Fibroblast of upper back skin (primary cell): ENCODE measurements around the gene CAVIN2.

ENCODE experiments used
- DNase-seq: peaks from one replicate; pipeline ENCODE4 v3.0.0-alpha.2; 2013

Gene CAVIN2, protein sequence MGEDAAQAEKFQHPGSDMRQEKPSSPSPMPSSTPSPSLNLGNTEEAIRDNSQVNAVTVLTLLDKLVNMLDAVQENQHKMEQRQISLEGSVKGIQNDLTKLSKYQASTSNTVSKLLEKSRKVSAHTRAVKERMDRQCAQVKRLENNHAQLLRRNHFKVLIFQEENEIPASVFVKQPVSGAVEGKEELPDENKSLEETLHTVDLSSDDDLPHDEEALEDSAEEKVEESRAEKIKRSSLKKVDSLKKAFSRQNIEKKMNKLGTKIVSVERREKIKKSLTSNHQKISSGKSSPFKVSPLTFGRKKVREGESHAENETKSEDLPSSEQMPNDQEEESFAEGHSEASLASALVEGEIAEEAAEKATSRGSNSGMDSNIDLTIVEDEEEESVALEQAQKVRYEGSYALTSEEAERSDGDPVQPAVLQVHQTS

DNA sequence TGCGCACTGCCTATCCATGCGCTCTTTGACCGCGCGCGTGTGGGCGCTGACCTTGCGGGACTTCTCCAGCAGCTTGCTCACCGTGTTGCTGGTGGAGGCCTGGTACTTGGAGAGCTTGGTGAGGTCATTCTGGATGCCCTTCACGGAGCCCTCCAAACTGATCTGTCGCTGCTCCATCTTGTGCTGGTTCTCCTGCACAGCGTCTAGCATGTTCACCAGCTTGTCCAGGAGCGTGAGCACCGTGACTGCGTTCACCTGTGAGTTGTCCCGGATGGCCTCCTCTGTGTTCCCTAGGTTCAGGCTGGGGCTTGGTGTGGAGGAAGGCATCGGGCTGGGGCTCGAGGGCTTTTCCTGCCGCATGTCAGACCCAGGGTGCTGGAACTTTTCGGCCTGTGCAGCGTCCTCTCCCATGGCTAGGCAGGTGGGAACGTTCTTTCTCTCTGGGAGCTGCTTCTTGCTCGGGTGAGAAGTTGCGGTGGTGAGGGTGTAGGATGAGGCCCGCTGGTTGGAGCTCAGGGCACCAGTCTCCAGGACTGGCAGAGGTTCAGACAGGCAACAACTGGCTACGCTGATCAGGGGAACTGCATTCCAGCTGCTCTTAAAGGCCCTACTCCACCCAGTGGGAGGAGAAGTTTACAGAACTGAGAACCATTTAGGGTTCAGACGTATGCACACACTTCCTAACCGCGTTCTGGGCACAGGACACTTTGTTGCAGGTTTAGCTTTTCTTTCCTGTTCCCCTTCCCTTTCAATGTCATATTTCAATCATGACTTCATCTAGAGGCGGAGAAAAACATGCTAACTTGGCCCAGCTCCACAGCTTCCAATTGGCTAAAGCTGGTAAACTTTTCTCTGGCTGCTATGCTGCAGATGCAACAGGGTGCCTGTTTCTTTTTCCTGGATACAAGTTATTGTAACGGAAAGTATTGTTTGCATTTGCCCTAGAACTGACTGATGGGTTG lies at the start of gene CAVIN2:
TSS of gene CAVIN2 (minus strand) at position 574 of the 962 bp plus-strand sequence. CDS start at position 411, 163 bp downstream.
- DNase-seq = peak; percentile 90

- no peak for DNase-seq
These were observed 48.9 kb upstream of the CAVIN2 start for GRCh38 chr2:191895743-191896142.

GRCh38 chr2:191895195-191895594 lies 48.3 kb upstream of the CAVIN2 start:
- no peak for DNase-seq

DNA sequence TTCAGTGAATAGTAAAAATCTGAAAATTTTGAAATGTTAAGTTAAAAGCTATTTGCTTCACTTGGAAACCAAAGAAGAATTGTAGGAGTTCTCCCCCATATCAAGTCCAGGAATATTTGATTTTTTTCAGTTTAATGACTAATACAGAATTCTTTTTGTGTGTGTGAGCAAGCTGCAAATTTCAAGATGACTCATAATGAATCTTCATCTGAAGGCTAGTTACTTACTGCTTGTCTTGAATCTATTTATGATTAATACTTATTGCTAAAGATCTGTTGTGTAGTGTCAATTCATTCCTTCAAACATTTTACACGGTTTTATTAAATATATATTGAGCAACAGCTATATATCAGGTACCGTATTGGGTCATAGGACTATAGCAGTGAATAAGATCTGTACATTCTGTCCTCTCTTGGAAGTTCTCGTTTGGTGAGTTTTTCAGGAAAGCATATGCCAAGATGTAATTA lies 47.8 kb upstream of the CAVIN2 start:
- DNase-seq = peak; percentile 88

DNA sequence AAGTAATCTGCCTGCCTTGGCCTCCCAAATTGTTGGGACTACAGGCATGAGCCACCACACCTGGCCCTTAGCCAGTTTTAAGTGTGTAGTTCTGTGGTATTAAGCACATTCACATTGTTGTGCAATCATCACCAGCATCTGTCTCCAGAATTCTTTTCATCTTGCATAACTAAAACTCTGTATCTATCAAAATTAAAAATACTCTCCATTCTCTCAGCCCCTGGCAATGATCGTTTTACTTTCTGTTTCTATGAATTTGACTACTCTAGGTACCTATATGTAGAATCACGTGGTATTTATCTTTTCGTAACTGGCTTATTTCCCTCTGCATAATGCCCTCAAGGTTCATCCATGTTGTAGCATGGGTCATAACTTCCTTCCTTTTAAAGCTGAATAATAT lies 45.5 kb upstream of the CAVIN2 start:
- DNase-seq = peak; percentile 88

DNA sequence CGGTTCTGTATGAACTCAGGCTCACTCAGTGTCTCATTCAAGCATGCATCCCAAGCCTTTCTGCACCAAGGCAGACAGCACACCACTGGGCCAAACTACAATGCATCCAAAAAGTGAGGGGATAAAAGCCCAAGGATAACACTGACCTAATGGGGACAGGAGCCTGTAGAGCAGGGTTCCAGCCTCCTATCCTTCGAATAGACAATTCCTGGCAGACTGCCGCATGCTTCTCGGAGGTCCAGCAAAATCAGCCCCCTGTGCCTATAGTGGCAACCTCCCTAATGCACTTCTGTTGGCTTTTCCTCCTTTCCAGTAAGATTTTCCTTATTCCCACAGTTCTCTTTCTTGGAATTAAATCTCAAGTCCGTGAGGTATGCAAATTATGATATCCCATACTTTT lies 44.8 kb upstream of the CAVIN2 start:
- no peak for DNase-seq

DNA sequence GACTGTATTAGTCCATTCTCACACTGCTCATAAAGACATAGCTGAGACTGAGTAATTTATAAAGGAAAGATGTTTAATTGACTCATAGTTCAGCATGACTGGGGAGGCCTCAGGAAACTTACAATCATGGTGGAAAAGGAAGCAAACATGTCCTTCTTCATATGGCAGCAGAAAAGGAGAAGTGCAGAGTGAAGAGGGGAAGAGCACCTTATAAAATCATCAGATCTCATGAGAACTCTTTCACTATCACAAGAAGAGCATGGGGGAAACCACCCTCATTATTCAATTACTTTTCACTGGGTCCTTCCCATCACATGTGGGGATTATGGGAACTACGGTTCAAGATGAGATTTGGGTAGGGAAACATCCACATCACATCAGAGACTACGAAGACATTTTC lies 43.0 kb upstream of the CAVIN2 start:
- DNase-seq = no peak

DNA sequence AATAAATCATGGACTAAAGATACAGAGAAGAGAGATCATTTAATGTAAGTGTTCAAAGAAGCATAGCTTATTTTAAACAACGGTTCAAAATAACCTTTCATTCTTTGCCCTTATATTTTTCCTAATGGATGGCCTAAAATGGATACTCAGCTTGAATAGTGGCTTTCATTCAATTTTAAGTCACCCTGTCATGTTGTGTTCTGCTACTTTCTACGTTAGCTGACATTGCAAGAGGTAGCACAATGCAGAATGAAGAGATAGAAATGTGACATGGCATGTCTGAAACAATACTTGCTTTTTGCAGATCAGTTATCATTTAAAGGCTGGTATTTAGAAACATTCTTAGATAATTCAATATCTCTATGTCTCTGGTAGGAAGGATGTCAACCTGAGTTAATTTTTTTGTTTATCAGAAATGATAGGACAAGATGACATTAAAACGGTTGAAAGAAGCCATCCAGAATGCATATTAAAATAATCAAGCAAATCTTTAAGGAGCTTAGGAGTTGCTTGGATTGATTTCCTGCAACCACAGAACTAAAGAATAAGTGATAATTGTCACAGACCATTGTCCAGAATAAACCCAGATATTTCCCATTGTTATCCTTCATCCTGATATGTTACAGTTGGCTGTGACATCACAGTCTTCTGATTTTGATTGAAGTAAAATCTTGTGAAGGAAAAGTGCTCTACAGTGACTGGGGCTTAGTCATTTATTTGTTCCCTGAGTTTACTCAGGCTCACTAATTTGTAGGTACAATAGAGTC lies 41.7 kb upstream of the CAVIN2 start:
- no peak for DNase-seq

DNA sequence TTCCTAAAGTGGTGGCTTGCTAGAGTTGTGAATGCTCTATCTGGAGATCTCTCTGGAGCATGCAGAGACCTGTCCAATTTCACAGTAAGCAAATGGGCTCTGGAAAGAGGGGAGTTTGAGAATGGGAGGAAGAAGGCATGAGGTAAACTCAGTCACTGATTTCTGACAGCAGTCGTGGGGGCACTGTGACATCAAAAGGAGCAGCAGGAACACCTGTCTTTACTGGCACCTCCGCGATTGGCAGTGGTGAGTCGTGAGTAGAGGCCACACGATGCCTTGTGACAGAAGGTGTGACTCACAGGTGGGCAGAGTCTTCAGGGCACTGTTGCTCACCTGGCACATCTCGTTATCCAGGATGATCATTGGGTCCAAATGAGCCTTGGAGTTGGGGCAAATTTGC lies 38.8 kb upstream of the CAVIN2 start:
- no peak for DNase-seq

- DNase-seq = no peak
These were observed 38.2 kb upstream of the CAVIN2 start for GRCh38 chr2:191885098-191885497.

GRCh38 chr2:191881982-191882816 lies 35.3 kb upstream of the CAVIN2 start:
- no peak for DNase-seq

- DNase-seq = peak; percentile 88
These were observed 31.8 kb upstream of the CAVIN2 start for GRCh38 chr2:191878548-191879279.

DNA sequence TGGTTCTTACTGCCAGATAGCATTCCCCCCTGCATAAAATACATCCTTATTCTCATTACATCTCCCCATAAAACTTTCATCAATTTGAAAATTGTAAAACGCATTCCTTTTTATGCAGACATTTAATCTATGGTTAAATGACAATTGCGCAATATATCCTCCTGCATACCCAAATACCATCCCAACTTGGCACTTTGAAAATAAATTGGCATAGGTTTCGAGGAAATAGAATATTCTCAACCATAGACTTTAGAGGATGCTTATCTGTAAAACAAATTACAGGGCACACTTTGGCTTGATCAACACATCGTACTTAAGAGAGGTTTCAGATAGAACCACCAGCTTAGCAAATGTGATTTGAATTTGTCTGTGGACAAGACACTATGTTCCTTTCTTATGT lies 31.0 kb upstream of the CAVIN2 start:
- DNase-seq = no peak

- DNase-seq = no peak
These were observed 29.0 kb upstream of the CAVIN2 start for GRCh38 chr2:191875859-191876258.

DNA sequence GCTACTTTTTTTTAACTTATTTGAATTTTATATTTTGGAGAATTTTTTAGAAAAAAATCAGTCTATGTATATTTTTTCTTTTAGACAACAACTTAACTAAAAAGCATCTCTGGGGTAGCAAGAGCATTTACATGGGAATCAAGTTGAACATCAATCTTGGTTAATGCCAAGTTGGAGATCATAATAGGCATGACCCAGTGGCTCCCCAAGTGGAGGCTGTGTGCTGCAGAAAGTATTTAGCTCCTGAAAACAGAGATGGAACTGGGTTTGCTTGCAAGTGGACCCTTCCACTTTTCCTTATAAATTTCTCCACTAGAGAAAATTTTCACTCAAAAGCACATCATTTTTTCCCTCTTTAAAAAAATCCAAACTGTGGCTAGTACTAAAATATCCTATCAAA lies 23.9 kb upstream of the CAVIN2 start:
- DNase-seq = no peak

GRCh38 chr2:191869781-191870180 lies 22.9 kb upstream of the CAVIN2 start:
- DNase-seq = peak; percentile 37

DNA sequence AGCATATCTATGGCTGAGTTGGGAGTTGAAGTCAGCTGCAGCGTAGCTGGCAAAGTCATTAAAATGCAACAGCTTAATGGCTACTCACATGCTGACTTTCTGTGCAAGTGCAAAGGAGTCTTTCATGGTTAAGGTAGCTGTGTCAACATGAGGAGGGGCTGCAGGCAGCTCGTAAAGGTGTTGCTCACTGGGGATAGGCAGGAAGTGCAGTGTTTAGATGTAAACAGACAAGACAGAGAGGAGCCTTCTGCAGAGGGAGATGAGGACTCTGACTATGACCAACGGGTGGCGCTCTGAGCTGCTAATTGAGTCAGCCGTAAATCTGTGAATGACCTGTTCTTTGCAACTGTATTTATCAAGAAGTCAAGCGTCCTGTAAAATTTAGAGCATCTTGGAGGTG lies 22.3 kb upstream of the CAVIN2 start:
- DNase-seq = no peak

DNA sequence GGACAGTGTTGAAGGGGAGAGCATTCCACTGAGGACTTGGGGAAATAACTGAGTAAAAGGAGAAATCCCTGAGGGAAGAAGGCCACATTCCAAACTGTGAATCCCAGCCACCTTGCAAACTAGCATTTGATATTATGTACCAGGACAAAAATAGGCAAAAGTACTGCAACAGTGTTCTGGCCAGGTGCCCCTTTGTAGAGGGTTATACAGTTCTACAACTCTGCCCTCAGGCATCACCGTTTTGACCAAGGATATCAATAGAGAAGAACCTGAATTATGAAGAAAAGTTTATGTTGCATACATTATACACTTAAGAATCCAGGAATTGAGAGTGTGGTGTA lies 20.6 kb upstream of the CAVIN2 start:
- no peak for DNase-seq

DNA sequence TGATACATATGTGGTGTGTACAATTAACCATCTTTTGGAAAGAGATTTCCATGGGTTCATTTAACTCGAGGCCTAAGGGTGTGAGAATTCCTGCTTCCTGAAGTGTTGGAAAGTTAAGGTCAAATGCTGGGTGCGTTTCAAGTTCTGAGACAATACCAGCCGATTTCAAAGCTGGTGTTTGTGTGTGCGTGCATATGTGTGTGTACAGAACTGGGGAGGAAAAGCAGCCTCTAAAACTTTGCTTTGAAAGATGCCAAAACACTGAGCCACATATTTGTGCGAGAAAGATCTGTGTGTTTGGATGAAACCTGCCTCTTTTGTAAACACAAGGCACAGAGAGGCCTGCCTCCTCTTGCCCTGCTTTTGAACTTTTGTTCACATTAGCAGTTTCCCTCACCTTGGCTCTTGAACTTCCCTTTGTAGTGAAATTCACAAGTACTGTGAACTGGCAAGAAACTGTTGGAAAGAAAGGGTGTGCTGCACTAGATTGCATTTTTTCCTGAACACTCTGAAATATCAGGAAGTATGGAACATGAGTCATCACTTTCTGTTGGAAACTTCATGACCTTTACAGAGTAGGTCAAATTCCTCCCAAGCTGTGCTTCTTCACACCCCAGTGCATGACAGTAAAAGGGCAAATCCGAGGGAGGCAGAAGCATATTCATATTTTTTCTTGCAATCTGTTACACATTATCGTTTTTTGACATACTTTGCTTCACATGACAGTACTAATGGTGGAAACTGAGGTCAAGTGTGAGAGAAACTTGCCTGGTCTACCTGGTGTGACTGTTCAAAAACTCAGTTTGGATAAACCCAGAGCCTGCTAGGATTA lies 20.0 kb upstream of the CAVIN2 start:
- DNase-seq = peak; percentile 96

DNA sequence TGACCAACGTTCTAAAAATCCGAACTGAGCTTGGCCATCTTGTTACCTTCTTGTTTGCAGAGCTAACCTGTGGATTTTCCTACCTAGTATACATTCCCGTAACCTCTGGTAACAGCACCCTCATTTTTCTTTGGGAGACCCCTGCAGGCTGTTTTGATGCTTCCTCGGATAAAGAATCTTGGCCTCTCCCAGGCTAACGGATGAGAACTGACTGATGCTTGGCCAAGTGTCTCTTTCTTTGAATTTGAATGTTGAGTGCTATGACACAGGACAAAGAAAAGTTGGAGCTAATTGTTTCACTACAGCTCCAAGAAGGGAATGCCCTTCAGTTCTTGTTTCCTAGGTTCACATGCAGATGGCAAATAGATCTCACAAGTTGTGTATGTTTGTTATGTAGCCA lies 19.3 kb upstream of the CAVIN2 start:
- no peak for DNase-seq
